GM18505 (cell line): ENCODE results near the gene NBPF12.
A peak's percentile ranks its signal among the peaks of the same experiment; 100 is the strongest.
"Not testable (repeated sequence)": the region's sequence is repeated elsewhere in the genome, so short reads cannot be mapped to it uniquely, and the experiment has no call there.

ENCODE experiments used
- ATAC-seq: cut with Tn5 transposase; IDR thresholded peaks from one replicate; pipeline ENCODE4 v1.9.1; 2021; ENCODE audit not compliant: unreplicated experiment
- POLR2A ChIP-seq: IDR thresholded peaks from 4 replicates; pipeline ENCODE4 v1.6.1; 2011; ENCODE audit warnings: borderline replicate concordance; ENCODE audit not compliant: insufficient read depth, insufficient read length; ENCODE audit errors: extremely low read depth

NBPF12 gene, protein sequence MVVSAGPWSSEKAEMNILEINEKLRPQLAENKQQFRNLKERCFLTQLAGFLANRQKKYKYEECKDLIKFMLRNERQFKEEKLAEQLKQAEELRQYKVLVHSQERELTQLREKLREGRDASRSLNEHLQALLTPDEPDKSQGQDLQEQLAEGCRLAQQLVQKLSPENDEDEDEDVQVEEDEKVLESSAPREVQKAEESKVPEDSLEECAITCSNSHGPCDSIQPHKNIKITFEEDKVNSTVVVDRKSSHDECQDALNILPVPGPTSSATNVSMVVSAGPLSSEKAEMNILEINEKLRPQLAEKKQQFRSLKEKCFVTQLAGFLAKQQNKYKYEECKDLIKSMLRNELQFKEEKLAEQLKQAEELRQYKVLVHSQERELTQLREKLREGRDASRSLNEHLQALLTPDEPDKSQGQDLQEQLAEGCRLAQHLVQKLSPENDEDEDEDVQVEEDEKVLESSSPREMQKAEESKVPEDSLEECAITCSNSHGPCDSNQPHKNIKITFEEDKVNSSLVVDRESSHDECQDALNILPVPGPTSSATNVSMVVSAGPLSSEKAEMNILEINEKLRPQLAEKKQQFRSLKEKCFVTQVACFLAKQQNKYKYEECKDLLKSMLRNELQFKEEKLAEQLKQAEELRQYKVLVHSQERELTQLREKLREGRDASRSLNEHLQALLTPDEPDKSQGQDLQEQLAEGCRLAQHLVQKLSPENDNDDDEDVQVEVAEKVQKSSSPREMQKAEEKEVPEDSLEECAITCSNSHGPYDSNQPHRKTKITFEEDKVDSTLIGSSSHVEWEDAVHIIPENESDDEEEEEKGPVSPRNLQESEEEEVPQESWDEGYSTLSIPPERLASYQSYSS (N-terminal part only)

DNA sequence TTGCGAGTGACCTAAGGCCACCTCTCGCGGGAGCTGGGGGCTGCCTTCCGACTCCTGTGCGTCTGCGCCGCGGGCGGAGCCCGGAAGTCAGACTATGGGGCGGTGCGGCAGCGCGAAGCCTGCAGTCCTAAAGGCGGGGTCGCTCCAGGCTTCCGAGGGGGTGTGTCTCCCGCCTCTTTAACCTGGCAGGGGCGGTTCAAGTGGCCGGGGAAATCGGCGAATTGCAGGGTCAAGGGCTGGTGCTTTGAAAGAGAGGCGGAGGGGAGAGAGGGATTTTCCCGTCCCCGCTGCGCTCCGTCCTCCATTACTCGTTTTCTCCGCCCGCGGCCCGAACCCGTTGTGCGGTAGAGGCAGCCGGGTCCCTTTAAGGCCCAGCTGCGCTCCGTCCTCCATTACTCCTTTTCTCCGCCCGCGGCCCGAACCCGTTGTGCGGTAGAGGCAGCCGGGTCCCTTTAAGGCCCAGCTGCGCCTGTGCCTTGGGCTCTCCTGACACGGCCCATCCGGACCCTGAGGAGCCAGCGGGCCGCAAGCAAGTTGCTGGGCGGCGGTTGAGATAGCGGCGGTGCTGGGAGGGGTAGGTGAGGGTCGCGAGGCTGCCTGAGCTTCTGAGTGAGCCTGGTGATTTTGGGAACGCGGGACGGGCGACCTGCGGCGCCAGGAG is at the start of gene NBPF12:
NBPF12 (plus strand) TSS at position 83 of the 661 bp plus-strand sequence. CDS start 21,820 bp downstream, outside the sequence.
- TF ChIP-seq POLR2A, result peak; percentile 47
- peak; percentile 69 for ATAC-seq

DNA sequence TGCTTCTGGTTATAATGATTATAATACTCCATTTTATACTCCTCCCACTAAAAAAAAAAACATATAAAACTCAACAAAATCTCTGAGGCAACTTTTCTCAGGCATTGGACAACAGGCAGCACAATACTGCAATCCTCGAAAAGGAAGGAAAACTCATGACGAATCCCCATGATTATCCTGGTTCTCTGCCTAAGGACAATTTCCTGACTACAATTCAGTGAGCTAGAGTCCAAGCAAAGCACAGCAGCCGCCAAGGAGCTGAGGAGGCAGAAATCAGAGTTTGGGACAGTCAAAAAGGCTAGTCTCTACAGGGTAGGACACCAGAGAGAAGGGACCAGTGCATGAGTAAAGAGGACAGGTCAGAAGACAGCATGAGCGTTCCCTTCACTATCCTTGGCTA is 46.8 kb upstream of the NBPF12 start:
- not testable (repeated sequence) for ATAC-seq

DNA sequence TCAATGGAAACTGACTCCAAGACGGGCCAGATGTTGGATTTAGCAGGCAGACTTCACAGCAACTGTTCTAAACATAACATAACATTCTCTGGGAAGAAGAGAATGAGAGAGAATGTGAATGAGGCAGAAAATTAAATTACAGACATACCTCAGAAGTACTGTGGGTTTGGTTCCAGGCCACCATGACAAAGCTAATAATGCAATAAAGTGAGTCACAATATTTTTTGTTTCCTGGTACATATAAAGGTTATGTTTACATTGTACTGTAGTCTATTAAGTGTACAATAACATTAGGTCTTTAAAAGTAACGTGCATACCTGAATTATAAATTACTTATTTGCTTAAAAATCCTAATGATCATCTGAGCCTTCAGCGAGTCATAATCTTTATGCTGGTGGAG is 45.8 kb upstream of the NBPF12 start:
- not testable (repeated sequence) for ATAC-seq

DNA sequence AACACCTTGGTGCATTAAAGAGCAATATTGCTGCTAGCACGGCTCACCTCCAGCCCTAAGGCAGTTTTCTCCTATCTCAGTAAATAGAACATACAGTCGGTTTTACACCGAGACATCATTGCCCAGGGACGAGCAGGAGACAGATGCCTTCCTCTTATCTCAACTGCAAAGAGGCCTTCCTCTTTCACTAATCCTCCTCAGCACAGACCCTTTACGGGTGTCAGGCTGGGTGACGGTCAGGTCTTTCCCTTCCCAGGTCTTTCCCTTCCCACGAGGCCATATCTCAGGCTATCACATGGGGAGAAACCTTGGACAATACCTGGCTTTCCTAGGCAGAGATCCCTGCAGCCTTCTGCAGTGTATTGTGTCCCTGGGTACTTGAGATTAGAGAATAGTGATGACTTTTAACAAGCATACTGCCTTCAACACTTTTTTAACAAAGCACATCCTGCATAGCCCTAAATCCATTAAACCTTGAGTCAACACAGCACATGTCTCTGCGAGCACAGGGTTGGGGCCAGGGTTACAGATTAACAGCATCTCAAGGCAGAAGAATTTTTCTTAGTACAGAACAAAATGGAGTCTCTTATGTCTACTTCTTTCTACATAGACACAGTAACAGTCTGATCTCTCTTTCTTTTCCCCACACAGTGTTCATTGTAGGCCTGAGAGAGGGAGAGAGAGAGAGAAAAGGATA is 30.4 kb upstream of the NBPF12 start:
- ATAC-seq, result not testable (repeated sequence)

DNA sequence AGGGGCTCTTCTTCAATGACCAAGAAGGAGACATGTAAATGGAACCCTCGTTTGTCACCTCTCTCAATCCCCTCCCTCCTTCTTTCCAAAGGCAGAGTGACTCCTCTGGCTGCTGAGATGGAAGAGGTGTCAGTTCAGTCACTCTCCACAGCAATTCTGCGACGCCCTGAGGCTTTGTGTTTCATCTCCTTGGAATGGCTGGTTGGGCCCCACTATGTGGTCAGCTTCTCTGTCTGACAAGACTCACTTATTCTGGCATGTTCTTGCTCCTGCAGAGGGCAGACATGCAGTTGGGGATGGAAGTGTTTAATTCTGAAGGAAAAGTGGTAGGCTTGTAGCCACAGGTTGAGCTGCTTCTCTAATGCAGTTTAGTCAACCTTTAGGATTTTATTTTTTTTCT is 25.1 kb upstream of the NBPF12 start:
- ATAC-seq, result not testable (repeated sequence)

DNA sequence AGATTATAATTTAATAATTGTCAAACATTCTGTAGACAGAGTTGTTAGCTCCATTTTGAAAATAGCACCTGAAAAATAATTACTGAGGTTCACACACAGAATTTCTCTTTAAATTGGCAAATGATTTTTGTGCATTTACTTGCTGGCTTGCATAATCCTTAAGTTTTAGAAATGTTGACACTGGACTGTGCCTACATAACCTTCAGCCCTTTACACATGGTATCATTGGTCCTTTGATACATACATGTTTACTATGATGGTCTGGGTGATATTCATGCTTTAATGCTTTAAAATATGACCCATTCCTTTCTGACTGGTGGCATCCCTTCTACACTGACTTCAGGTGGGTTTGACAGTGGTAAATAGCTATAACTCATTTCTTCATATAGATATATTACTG is 17.3 kb upstream of the NBPF12 start:
- ATAC-seq, result not testable (repeated sequence)

DNA sequence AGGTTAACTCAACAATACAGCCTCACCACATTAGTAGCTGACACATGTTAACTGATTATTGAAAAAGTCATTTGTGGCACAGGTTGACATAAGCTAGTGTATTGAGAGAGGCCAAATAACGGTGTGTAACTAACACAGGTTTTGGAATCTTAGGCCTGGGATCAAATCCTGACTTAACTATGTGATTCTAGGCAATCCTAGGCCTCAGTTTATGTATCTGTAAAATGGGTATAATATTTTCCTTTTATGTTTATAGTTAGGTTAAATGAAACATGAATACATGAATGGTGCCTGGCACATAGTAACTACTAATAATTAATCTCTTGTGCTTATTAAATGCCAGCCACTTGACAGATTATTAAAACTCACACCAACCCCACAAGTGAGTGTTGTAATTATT is 15.5 kb upstream of the NBPF12 start:
- not testable (repeated sequence) for ATAC-seq

DNA sequence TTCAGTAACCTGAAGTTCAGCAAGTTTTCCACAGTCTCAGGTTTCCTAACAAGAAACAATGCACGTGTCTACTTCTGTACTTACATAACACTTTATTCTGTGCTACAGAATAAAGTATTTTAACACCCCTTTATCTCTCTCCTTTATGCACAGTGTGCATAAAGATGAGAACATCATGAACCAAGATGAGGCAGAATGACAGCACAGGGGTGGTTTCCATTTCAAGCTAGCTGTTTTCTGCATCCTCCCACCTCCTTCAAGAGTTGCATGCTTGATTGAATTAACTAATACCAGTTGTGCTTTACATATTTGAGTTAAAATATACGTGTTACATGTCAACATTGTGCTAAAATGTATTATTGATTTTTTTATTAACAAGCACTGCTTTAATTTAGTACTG is 14.0 kb upstream of the NBPF12 start:
- not testable (repeated sequence) for ATAC-seq

DNA sequence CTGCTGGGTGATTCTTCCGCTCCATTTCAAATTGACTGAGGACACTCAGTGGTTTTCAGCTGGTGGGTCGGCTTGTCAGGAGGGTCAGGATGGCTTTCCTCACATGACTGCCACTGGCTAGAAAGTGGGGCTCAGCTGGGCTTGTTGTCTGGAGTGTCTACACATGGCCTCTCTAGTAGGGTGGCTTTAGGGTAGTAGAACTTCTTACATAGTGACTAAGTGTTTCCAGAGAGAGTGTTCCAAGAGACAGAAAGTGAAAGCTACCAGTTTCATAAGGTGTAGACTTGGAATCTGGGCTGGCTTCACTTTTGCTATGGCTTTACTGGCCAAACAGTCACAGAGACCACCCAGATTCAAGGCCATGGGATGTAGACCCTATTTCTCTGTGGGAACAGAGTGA is 11.7 kb upstream of the NBPF12 start:
- ATAC-seq, result not testable (repeated sequence)

DNA sequence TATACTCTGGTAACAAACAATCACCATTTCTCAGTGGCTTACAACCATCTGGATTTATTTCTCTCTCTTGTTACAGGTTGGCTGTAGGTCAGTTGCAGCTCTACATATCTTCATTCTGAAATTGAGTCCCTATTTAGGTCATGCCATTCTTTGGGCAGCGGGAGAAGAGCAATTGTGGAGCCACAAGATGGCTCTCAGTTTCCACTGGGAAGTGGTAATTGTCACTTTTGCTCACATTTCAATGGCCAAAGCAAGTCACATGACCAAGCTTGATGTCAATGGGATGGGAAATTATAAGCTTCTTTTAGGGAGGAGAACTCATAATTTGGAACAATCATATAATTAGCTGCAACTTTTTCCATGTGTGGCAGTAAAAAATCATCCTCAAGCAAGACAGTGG is 7.9 kb upstream of the NBPF12 start:
- ATAC-seq, result not testable (repeated sequence)

DNA sequence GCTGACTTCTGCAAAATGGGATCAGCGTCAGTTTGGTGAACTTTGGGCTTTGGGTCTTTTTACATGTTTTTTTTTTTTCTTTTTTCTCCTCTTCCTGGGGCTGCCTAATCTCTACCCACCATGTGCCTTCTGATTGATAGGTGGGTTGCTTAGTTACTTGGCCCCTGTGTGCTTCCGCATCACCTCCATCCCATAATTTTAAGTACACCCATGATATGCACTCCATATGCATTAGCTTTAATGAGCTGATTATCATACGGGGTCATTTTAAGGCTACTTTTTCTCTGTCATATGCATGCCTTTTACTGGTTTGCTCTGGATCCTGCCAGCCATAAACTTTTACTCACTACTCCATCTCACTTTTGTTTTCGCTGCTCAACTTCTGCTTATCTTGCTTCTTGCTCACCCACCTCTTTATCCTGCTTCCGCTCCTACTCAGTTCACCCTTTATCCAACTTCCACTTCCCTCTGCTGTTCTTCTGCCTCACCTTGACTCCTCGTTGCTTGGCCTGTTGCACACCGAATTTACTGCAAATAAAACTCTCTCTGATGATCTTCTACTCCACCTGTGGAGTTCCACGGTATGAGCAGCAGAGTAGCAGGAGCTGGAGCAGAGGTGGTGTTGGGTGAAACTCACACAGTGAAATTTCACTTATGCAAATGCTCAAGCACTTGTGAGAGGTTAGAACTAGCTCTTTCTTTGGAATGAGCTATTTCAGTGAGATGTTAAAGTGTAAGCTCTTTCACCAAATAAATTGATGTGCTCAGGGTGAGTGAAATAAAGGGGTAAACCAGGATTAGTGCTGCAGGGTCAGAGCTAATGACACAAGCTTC is 3.5 kb upstream of the NBPF12 start:
- peak; percentile 43 for ATAC-seq

DNA sequence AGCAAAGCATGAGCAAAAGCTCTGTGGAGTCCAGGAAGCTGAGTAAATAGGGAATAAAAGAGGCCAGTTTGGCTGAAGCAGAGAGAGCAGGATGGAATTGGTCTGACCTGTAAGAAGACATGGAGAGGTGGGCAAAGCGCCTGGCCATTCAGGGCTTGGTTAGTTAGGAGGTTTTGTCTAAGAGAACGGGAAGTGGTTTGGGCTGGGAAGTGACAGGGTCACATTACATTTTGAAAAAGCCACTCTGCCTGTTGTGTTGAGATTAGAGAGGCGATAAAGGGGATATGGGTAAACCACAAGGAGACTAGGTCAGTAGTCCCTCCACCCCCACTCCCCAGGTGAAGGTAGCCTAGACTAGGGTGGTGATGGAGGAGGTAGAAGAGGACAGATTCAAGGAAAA is 662 bp upstream of the NBPF12 start:
- ATAC-seq, result not testable (repeated sequence)

DNA sequence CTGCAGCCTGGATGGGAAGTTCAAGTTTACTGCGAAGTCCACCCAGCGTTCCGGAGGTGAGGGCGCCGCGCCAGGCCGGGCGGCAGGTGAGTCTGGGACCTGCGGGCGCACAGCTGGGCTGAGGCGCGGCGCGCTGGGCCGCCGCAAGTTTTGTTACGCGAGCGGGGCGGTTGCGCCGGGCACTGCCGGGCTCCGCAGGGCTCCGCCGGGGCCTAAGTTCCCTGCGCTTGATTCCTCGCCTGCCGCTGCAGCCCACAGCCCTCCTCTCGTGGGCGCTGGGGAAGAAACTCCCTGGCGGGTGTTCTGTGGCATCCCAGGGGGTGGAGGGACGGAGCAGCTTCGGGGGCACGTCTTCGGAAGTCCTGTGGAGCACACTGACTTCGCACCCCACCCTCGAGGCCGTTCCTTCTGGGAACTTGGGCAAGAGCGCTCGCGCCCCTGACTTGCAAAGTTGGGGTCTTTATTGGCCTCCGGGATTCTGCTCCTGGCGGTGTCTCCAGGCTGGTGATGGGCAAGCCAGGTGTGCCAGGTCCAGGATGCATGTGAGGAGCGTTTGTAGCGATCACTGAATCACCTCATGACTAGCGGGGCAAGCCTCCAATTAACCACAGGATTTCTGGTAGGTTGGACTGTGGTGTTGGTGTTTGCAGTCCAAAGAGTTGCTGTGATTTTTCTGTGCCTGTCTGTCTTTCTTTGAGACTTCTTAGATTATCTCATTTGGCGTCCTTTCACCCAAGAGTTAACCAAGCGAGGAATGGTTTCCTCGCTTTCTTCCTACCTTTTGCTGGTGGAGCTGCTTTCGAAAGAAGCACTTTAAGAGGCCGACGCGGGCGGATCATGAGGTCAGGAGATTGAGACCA is 1.0 kb downstream of the NBPF12 start:
- ATAC-seq, result peak; percentile 30

DNA sequence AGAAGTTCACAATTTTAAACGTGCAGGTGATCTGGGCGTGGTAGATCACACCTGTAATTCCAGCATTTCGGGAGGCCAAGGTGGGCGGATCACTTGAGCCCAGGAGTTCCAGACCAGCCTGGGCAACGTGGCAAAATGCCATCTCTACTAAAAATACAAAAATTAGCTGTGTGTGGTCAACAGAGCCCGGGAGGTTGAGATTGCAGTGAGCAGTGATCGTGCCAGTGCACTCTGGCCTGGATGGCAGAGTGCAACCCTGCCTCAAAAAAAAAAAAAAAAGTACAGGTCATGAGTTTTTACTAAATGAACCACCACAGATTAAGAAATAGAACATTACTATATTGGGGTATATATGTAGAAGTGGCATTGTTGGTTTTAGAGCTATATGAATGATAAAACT is 2.2 kb downstream of the NBPF12 start:
- not testable (repeated sequence) for ATAC-seq

DNA sequence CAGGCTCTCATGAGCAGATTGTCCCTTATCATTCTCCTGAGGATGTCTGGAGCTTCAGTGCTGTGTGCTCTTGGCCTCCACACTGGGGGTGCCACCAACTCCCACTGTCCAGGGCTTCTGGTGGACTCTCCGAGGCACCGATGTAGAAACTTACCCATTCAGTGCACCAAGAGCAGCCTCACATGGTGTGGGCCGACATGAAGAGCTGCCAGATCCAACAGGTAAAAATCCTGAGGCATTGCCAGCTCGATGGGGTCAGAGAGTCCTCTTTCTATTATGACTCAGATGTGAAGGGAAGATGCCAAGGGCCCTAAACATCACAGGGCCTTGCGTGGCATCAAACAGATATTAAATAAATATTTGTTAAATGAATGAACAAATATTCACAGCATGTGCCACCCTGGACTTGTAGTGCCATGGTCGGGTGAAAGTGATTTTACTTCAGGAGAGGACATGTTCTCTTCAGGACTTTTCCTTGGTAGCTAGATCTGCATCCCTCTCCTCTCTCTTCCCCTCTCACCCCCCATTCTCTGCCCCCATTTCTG is 5.3 kb downstream of the NBPF12 start:
- not testable (repeated sequence) for ATAC-seq

DNA sequence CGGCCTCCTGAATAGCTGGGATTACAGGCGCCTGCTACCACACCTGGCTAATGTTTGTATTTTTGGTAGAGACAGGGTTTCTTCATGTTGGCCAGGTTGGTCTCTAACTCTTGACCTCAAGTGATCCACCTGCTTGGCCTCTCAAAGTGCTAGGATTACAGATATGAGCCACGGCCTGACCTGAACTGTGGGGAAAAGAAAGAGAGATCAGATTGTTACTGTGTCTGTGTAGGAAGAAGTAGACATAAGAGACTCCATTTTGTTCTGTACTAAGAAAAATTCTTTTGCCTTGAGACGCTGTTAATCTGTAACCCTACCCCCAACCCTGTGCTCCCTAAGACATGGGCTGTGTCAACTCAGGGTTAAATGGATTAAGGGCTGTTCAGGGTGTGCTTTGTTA is 10.0 kb downstream of the NBPF12 start:
- not testable (repeated sequence) for ATAC-seq

DNA sequence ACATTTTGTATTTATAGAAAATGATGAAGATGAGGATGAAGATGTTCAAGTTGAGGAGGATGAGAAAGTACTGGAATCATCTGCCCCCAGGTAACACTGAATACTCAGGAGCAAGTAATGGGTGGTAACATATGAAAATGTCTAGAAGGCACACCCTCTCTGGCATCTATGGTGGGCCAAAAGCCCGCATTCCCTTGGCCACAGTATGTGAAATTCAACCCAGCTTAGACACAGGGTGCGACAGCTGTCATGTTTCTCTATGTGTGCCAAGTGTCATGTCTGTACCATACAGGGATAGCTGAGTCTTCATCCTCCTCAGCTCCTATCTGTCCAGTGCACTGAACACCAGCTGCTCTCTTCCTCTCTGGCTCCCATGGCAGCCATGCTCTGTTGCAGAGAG is 26.2 kb downstream of the NBPF12 start:
- ATAC-seq, result not testable (repeated sequence)

DNA sequence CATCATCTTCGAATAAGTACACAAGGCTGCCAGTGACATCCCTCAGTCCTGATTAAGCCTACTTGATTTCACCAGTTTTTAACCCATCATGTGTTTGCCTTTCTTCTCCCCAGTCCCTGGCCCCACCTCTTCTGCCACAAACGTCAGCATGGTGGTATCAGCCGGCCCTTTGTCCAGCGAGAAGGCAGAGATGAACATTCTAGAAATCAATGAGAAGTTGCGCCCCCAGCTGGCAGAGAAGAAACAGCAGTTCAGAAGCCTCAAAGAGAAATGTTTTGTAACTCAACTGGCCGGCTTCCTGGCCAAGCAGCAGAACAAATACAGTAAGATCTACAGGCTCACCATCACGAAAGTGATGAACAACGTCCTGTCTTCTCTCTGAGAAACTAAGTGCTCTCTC is 28.2 kb downstream of the NBPF12 start:
- not testable (repeated sequence) for ATAC-seq
